ENCODE measurements around the gene ITPR2. TPM values are rescaled to one million over a fixed set of nuclear protein-coding genes. Genes with fewer than 3 reads are reported as not detected.

The ITPR2 gene
- total RNA-seq, 1 experiment from 2014 or later: 26.0 TPM

GRCh38 chr12:26696048-26696612, 136.9 kb downstream of the ITPR2 start:
- CTCF ChIA-PET: interaction anchor here (0.6 to 0.7 kb wide), 2 partner anchors 1325 to 1693 kb away, joined by 3 read pairs; no protein-coding TSS in a partner anchor
- Histone ChIP-seq H3K4me3 (no peak overlapping the region), H3K9me2 (ENCODE audit: insufficient read depth) (no peaks in the 10 kb centered on the region), H3K79me2 (ENCODE audit: low read depth) (no peaks in the 10 kb centered on the region), H3K9me3 (ENCODE audit: insufficient read depth, low read depth) (no peaks in the 10 kb centered on the region; the same call in 1 of the 2 replicates), H3K4me1 (replicated peaks; ENCODE audit: insufficient read depth) (peaks cover 12% of the 10 kb centered on the region), H4K20me1 (ENCODE audit: insufficient read depth) (no peaks in the 10 kb centered on the region), H3K27ac (no peak overlapping the region), H3K4me2 (no peak overlapping the region), H2AFZ (no peak overlapping the region), H3K27me3 (ENCODE audit: insufficient read depth, low read depth) (no peaks in the 10 kb centered on the region), H3K36me3 (ENCODE audit: low read depth) (no peaks in the 10 kb centered on the region), H3F3A (ENCODE audit: insufficient read depth, low read depth) (0 out of 2 replicates have a peak, but pooled peaks cover 5% of the 10 kb centered on the region)
- POLR2A ChIA-PET (ENCODE audit: unreplicated experiment): no interaction called here
- TF ChIP-seq, protein P1, sequence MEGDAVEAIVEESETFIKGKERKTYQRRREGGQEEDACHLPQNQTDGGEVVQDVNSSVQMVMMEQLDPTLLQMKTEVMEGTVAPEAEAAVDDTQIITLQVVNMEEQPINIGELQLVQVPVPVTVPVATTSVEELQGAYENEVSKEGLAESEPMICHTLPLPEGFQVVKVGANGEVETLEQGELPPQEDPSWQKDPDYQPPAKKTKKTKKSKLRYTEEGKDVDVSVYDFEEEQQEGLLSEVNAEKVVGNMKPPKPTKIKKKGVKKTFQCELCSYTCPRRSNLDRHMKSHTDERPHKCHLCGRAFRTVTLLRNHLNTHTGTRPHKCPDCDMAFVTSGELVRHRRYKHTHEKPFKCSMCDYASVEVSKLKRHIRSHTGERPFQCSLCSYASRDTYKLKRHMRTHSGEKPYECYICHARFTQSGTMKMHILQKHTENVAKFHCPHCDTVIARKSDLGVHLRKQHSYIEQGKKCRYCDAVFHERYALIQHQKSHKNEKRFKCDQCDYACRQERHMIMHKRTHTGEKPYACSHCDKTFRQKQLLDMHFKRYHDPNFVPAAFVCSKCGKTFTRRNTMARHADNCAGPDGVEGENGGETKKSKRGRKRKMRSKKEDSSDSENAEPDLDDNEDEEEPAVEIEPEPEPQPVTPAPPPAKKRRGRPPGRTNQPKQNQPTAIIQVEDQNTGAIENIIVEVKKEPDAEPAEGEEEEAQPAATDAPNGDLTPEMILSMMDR (conservative IDR thresholded peaks at IDR 0.05): no peak
- no peak for TF ChIP-seq EZH2 (IDR thresholded peaks at IDR 0.05; ENCODE audit: low read depth)
- no TSS peak for BruUV-seq (replicated peaks)
- intact Hi-C loops (cut with micrococcal nuclease; ENCODE audit: unreplicated experiment): loop anchor here (10.0 kb wide), 2 partner anchors 661 to 1701 kb away; no protein-coding TSS in a partner anchor
- no peak for DNase-seq

DNA sequence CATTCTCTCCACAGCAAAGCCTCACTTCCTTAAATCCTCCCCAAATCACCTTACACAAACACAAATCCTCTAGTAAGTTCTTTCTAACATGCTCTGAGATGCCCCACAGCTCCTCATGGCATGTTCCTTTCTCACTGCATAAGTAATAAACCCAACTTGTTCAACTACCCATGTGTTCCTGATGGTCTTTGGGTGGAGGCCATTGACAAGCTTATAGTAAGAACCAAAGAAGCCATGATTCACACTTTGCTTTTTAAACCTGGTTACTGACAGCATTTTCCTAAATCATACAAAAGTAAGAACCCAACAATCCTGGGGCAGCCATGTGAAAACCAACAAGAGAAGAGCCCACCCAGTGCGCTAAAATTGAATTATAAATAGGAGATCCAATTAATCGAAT, 138.6 kb downstream of the ITPR2 start:
- Histone ChIP-seq H2AFZ (no peak overlapping the region), H3K4me3 (no peak overlapping the region), H3K9me3 (ENCODE audit: insufficient read depth, low read depth) (no peaks in the 10 kb centered on the region; the same call in 1 of the 2 replicates), H3K27me3 (ENCODE audit: insufficient read depth, low read depth) (no peaks in the 10 kb centered on the region), H3K27ac (no peak overlapping the region), H3K9me2 (ENCODE audit: insufficient read depth) (no peaks in the 10 kb centered on the region), H3K4me2 (no peak overlapping the region), H3K36me3 (ENCODE audit: low read depth) (no peaks in the 10 kb centered on the region), H4K20me1 (ENCODE audit: insufficient read depth) (no peaks in the 10 kb centered on the region), H3K4me1 (replicated peaks; ENCODE audit: insufficient read depth) (peaks cover 16% of the 10 kb centered on the region), H3F3A (ENCODE audit: insufficient read depth, low read depth) (0 out of 2 replicates have a peak, but pooled peaks cover 5% of the 10 kb centered on the region), H3K79me2 (ENCODE audit: low read depth) (no peaks in the 10 kb centered on the region)
- intact Hi-C loops (cut with micrococcal nuclease; ENCODE audit: unreplicated experiment): loop anchor here (5.0 to 10.0 kb wide), 3 partner anchors 660 to 1700 kb away; partner anchors contain the start of gene KRAS
- DNase-seq: no peak
- ChIA-PET POLR2A (ENCODE audit: unreplicated experiment) (interaction anchor here (0.7 kb wide), 1 partner anchor 343 kb away, joined by 11 read pairs; no protein-coding TSS in a partner anchor), CTCF (no interaction called here)
- TF ChIP-seq, protein P1 (conservative IDR thresholded peaks at IDR 0.05): no peak
- no TSS peak for BruUV-seq (replicated peaks)

DNA sequence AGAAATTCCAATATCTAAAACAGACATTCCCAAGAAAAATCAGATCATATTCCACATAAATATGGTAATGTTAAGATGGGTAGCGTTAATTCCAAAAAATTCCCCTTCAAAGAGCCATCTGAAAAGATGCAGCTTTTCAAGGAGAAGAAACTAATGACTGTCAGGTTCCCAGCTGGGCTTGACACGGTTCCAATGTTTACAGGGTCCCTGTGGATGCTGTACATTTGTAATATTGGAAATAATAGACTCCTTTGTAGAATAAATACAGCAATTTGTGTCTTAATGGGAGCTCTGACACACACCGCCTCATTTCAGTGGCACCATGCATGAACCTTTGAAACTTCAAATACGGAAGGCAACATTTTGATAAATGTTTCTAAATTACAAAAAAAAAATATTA, 140.6 kb downstream of the ITPR2 start:
- Histone ChIP-seq H3K9me2 (ENCODE audit: insufficient read depth) (no peaks in the 10 kb centered on the region), H3K9me3 (ENCODE audit: insufficient read depth, low read depth) (no peaks in the 10 kb centered on the region), H3K27me3 (ENCODE audit: insufficient read depth, low read depth) (no peaks in the 10 kb centered on the region), H3K4me3 (no peak overlapping the region), H3K36me3 (ENCODE audit: low read depth) (no peaks in the 10 kb centered on the region), H4K20me1 (ENCODE audit: insufficient read depth) (no peaks in the 10 kb centered on the region), H3K4me2 (no peak overlapping the region), H3K79me2 (ENCODE audit: low read depth) (no peaks in the 10 kb centered on the region), H2AFZ (no peak overlapping the region), H3K4me1 (replicated peaks; ENCODE audit: insufficient read depth) (peaks cover 16% of the 10 kb centered on the region), H3F3A (ENCODE audit: insufficient read depth, low read depth) (0 out of 2 replicates have a peak, but pooled peaks cover 5% of the 10 kb centered on the region), H3K27ac (no peak overlapping the region)
- intact Hi-C loops (cut with micrococcal nuclease; ENCODE audit: unreplicated experiment): loop anchor here (5.0 to 10.0 kb wide), 3 partner anchors 658 to 1698 kb away; partner anchors contain the start of gene KRAS
- no peak for DNase-seq
- TF ChIP-seq EZH2 (IDR thresholded peaks at IDR 0.05; ENCODE audit: low read depth): no peak
- TF ChIP-seq, protein P1 (conservative IDR thresholded peaks at IDR 0.05): no peak
- BruUV-seq (replicated peaks): no TSS peak
- ChIA-PET CTCF (interaction anchor here (0.5 to 1.5 kb wide), 2 partner anchors 9 to 568 kb away, joined by 3 to 4 read pairs; partner anchors contain the start of gene BHLHE41), POLR2A (ENCODE audit: unreplicated experiment) (no interaction called here)

All from PC-9 (cell line).